Right renal cortex interstitium (tissue), 3 donors: ENCODE results near the gene SLC26A9. TPM values are rescaled to one million over a fixed set of nuclear protein-coding genes. Genes with fewer than 3 reads are reported as not detected.
"Not testable (repeated sequence)": the region's sequence is repeated elsewhere in the genome, so short reads cannot be mapped to it uniquely, and the experiment has no call there.

Experiments
- DNase-seq, 3 donors: peaks; one replicate each; pipeline ENCODE4 v3.0.0-alpha.2; 2013; ENCODE audit warnings: low read depth in 3 of 3, low spot score in 2 of 3
- polyA plus RNA-seq, 3 donors: library from polyadenylated mRNA; unstranded; fragments of 120-200 nt; gene quantifications; one replicate each; pipeline ENCODE4 v1.2.1, GENCODE V29; 2013; ENCODE audit not compliant: insufficient read length in 3 of 3

SLC26A9 gene
- polyA plus RNA-seq, 3 donors: 0.22 to 0.44 (median 0.35) TPM

GRCh38 chr1:205905095-205905494, 38.2 kb downstream of the SLC26A9 start:
- not testable (repeated sequence) for DNase-seq

GRCh38 chr1:205896351-205896750, 46.9 kb downstream of the SLC26A9 start:
- no peak for DNase-seq

DNA sequence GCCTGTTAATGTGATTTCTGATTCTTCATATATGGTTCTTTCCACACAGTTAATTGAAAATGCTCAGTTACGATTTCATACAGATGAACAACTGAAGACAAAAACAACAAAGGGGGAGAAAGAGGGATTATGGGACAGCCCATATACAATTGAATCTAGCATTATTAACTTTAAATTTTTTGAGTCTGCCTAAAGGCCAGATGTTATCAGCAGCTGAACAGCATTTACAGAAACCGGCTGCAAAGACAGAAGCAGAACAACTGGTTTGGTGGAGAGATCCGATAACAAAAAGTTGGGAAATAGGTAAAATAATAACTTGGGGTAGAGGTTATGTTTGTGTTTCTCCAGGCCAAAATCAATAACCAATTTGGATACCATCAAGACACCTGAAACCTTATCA, 49.1 kb downstream of the SLC26A9 start:
- not testable (repeated sequence) for DNase-seq

- DNase-seq: not testable (repeated sequence)
These were observed 51.1 kb downstream of the SLC26A9 start for GRCh38 chr1:205892175-205892574.

GRCh38 chr1:205891481-205891880, 51.8 kb downstream of the SLC26A9 start:
- DNase-seq: not testable (repeated sequence)

GRCh38 chr1:205890631-205891030, 52.6 kb downstream of the SLC26A9 start:
- not testable (repeated sequence) for DNase-seq

DNA sequence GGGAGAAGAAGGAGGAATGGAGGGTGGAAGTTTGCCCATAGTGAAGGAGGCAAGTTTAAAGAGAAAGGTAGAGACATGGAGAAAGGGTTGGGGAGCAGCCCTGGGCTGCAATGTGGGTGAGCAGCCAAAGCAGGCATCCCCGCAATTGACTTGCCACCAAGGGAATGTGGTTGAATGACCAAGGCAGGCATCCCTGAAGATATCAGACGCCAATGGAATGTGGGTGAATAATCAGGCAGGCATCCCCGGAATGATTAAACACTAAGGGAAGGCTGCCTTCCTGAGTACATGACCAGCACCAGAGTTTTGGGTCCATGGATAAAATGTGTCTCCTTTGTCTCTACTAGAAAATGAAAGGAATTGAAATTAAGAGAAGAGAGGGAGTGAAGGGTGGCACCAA, 53.5 kb downstream of the SLC26A9 start:
- not testable (repeated sequence) for DNase-seq

DNA sequence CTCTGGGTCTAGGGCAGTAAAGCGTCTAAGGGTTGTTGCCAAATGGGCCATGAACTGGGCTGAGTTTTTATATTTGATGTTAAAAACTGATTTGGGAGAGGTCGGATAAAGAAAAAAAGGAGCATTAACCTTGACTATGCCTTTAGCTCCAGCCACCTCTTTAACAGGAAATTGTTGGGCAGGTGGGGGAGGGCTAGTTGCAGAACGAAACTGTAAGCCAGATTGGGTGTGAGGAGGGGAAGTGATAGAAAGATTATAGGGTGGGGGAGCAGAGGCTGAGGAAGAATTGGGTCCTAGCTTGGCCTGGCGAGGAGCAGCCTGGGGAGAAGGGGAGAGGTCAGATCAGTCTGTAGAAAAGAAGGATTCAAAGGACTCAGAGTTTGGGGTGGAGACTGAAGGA, 54.2 kb downstream of the SLC26A9 start:
- DNase-seq: not testable (repeated sequence)

- no peak for DNase-seq
These were observed 59.5 kb downstream of the SLC26A9 start for GRCh38 chr1:205883792-205884191.

GRCh38 chr1:205880923-205881322, 62.3 kb downstream of the SLC26A9 start:
- DNase-seq: no peak

DNA sequence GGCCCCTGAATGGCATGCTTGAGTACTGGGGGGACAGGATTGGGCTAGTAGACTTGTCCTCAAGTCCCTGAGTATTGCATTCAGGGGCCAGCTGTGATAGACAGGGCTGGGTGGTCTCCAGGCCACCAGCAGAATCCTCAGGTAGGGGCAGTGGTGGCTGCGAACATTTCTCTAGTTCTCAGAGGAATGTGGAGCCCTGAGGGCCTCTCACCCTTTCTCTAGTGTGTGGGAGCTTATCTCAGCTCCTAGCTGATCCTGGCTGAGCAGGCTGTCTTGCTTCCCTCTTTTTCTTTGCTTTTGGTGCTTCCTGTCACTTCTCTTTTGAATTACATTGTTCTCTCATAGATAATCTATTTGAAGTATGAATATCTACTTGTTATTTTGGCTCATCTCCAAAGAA, 63.3 kb downstream of the SLC26A9 start:
- DNase-seq: no peak

GRCh38 chr1:205878026-205878425, 65.2 kb downstream of the SLC26A9 start:
- no peak for DNase-seq

DNA sequence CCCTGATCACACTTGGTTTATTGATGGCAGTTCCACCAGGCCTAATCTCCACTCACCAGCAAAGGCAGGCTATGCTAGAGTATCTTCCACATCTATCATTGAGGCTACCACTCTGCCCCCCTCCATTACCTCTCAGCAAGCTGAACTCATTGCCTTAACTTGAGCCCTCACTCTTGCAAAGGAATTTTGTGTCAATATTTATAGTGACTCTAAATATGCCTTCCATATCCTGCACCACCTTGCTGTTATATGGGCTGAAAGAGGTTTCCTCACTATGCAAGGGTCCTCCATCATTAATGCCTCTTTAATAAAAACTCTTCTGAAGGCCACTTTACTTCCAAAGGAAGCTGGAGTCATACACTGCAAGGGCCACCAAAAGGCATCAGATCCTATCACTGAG, 70.1 kb downstream of the SLC26A9 start:
- not testable (repeated sequence) for DNase-seq

- DNase-seq: no peak
These were observed 73.0 kb downstream of the SLC26A9 start for GRCh38 chr1:205870236-205870635.

Other genes with a start within 250 kb of the SLC26A9 start
- 100 to 1,000 TPM; 457 to 475 (median 459) TPM for gene NUCKS1, start 193.3 kb downstream of the SLC26A9 start, polyA plus RNA-seq
- gene RAB29, start 168.0 kb downstream of the SLC26A9 start, polyA plus RNA-seq: 10 to 100 TPM; 26.3 to 40.5 (median 33.8) TPM
- 10 to 100 TPM; 27.9 to 34.3 (median 30.6) TPM for gene SLC41A1, start 130.3 kb downstream of the SLC26A9 start, polyA plus RNA-seq
- gene PM20D1, start 93.3 kb downstream of the SLC26A9 start, polyA plus RNA-seq: 1 to 10 TPM; 1.1 to 3.3 (median 1.7) TPM
- gene RAB7B, start 59.9 kb upstream of the SLC26A9 start, polyA plus RNA-seq: 1 to 10 TPM; 2.3 to 2.4 (median 2.3) TPM
- under 1 TPM; 0.14 to 0.19 (median 0.19) TPM for gene CTSE, start 80.4 kb upstream of the SLC26A9 start, polyA plus RNA-seq
- 1 to 10 TPM; 1.6 to 3.4 (median 3.0) TPM for gene RHEX, start 109.7 kb upstream of the SLC26A9 start, polyA plus RNA-seq
- gene AVPR1B, start 173.9 kb upstream of the SLC26A9 start, polyA plus RNA-seq: under 1 TPM; 0.65 to 0.72 (median 0.69) TPM